GM12891 (cell line): ENCODE results near the gene COL17A1.

Experiments used
- DNase-seq: peaks from one replicate; pipeline ENCODE4 v3.0.0; 2011; ENCODE audit warnings: low spot score; ENCODE audit not compliant: insufficient read length
- FAIRE-seq: peaks from 2 replicates; lab custom pipeline; 2011; peaks lifted over from hg19 to GRCh38; lab: Jason Lieb, UNC
- PAX5 ChIP-seq: IDR thresholded peaks from 2 replicates; pipeline ENCODE4 v1.6.1; 2011; ENCODE audit warnings: low read length, moderate library complexity, mild to moderate bottlenecking; ENCODE audit not compliant: insufficient read depth, severe bottlenecking
- POLR2A ChIP-seq: IDR thresholded peaks from 2 replicates; pipeline ENCODE4 v1.6.1; 2011; ENCODE audit warnings: low read depth, low read length, control low read depth
- POLR2AphosphoS5 ChIP-seq: IDR thresholded peaks from 2 replicates; pipeline ENCODE4 v1.6.1; 2011; ENCODE audit warnings: low read depth, low read length, control low read depth
- POU2F2 ChIP-seq: IDR thresholded peaks from 2 replicates; pipeline ENCODE4 v1.6.1; 2011; ENCODE audit warnings: low read depth, mild to moderate bottlenecking, control low read depth, low read length, moderate library complexity
- SPI1 ChIP-seq: IDR thresholded peaks from 2 replicates; pipeline ENCODE4 v1.6.1; 2011; ENCODE audit warnings: low read depth, low read length, control low read depth
- TAF1 ChIP-seq: IDR thresholded peaks from 2 replicates; pipeline ENCODE4 v1.6.1; 2011; ENCODE audit warnings: low read depth, low read length, control low read depth

COL17A1 gene

GRCh38 chr10:104028146-104028545 is 57.5 kb downstream of the COL17A1 start:
- DNase-seq (no peak), FAIRE-seq (no peak)
- no peak for TF ChIP-seq PAX5
- no peak for TF ChIP-seq POLR2A
- no peak for TF ChIP-seq POLR2AphosphoS5
- no peak for TF ChIP-seq SPI1
- no peak for TF ChIP-seq POU2F2
- TF ChIP-seq TAF1 = no peak

- FAIRE-seq (no peak), DNase-seq (no peak)
- TF ChIP-seq PAX5 (no peak), TAF1 (no peak), POLR2AphosphoS5 (no peak), POLR2A (no peak), SPI1 (no peak), POU2F2 (no peak)
Measured at GRCh38 chr10:104026762-104027161, 58.9 kb downstream of the COL17A1 start.

GRCh38 chr10:104025524-104025923 is 60.2 kb downstream of the COL17A1 start:
- DNase-seq (no peak), FAIRE-seq (no peak)
- no peak for TF ChIP-seq POU2F2
- no peak for TF ChIP-seq POLR2A
- TF ChIP-seq SPI1 = no peak
- TF ChIP-seq POLR2AphosphoS5 = no peak
- TF ChIP-seq PAX5 = no peak
- TF ChIP-seq TAF1 = no peak

- no peak for FAIRE-seq
- TF ChIP-seq PAX5 = no peak
- no peak for TF ChIP-seq POLR2AphosphoS5
- TF ChIP-seq SPI1 = no peak
- TF ChIP-seq POLR2A = no peak
- no peak for TF ChIP-seq POU2F2
- no peak for TF ChIP-seq TAF1
- DNase-seq = no peak
Measured at GRCh38 chr10:104022026-104022425, 63.7 kb downstream of the COL17A1 start.

GRCh38 chr10:104021246-104021645 is 64.4 kb downstream of the COL17A1 start:
- no peak for FAIRE-seq
- DNase-seq = no peak
- TF ChIP-seq SPI1 (no peak), POLR2A (no peak), POU2F2 (no peak), TAF1 (no peak), PAX5 (no peak), POLR2AphosphoS5 (no peak)

GRCh38 chr10:104020020-104020419 is 65.7 kb downstream of the COL17A1 start:
- FAIRE-seq (no peak), DNase-seq (no peak)
- TF ChIP-seq SPI1 = no peak
- no peak for TF ChIP-seq POLR2AphosphoS5
- TF ChIP-seq POU2F2 = no peak
- TF ChIP-seq TAF1 = no peak
- TF ChIP-seq PAX5 = no peak
- TF ChIP-seq POLR2A = no peak

- DNase-seq (no peak), FAIRE-seq (no peak)
- TF ChIP-seq TAF1 (no peak), POLR2AphosphoS5 (no peak)
Measured at GRCh38 chr10:104018471-104018870, 67.2 kb downstream of the COL17A1 start.

GRCh38 chr10:104016661-104017060 is 69.0 kb downstream of the COL17A1 start:
- TF ChIP-seq PAX5 = no peak
- no peak for TF ChIP-seq POLR2AphosphoS5
- TF ChIP-seq POU2F2 = no peak
- no peak for TF ChIP-seq POLR2A
- TF ChIP-seq SPI1 = no peak
- TF ChIP-seq TAF1 = no peak
- peak; percentile 20 for FAIRE-seq
- no peak for DNase-seq

GRCh38 chr10:104014176-104014575 is 71.5 kb downstream of the COL17A1 start:
- no peak for TF ChIP-seq POLR2A
- no peak for TF ChIP-seq PAX5
- no peak for TF ChIP-seq POU2F2
- no peak for TF ChIP-seq TAF1
- TF ChIP-seq POLR2AphosphoS5 = no peak
- TF ChIP-seq SPI1 = no peak
- no peak for FAIRE-seq
- DNase-seq = no peak

GRCh38 chr10:104013489-104013888 is 72.2 kb downstream of the COL17A1 start:
- TF ChIP-seq POU2F2 = no peak
- no peak for TF ChIP-seq PAX5
- TF ChIP-seq TAF1 = no peak
- no peak for TF ChIP-seq POLR2AphosphoS5
- TF ChIP-seq POLR2A = no peak
- TF ChIP-seq SPI1 = no peak
- FAIRE-seq = peak; percentile 33
- DNase-seq = no peak
